NCI-H2081 treated with DMSO at 0.1 percent for 48 hours (cell line): Measurements from ENCODE around the gene CHN2.
"Not testable (repeated sequence)": the region's sequence is repeated elsewhere in the genome, so short reads cannot be mapped to it uniquely, and the experiment has no call there.

Source experiments
- DNase-seq: peaks from one replicate; lab custom pipeline; 2025; lab: John Stamatoyannopoulos, UW

CHN2 gene

GRCh38 chr7:29189743-29190201 is 4.8 kb upstream of the CHN2 start:
- peak; percentile 93 for DNase-seq

DNA sequence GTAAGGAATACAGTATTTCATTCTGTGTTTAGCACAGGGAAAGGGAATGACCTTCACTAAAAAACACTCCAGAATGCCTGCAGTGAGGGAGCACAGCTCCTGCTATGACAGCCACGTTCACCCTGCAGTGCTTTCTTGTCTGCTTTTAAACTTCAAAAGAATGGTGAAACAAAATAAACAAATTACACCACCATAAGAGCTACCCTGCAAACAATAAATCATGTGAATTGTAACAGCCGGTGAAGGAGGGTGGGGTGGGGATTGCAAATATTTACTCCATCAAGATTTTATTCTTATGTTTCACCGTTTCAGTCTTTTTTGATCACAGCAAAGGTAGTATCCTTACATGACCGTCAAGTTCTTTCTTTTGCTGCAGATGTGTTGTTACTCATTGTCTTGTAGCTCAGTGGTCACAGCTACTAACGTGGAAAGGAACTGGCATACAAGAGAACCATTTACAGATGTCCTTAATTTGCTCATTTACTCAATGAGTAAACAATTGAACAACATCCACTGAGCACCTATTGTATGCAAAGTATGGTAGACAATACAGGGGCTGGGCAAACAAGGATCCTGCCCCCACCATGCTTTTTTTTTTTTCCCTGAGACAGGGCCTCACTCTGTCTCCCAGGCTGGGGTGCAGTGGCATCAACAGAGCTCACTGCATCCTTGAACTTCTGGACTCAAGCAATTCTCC is 4.1 kb upstream of the CHN2 start:
- DNase-seq = peak; percentile 80

- no peak for DNase-seq
Observed at GRCh38 chr7:29192323-29192722, 2.3 kb upstream of the CHN2 start.

- no peak for DNase-seq
Observed at GRCh38 chr7:29192811-29193210, 1.8 kb upstream of the CHN2 start.

GRCh38 chr7:29193316-29194205 is 1.0 kb upstream of the CHN2 start:
- DNase-seq = no peak

- no peak for DNase-seq
Observed at GRCh38 chr7:29194206-29194593, 375 bp upstream of the CHN2 start.

GRCh38 chr7:29196191-29196590 is 1.6 kb downstream of the CHN2 start:
- DNase-seq = no peak

GRCh38 chr7:29196971-29197595 is 2.5 kb downstream of the CHN2 start:
- no peak for DNase-seq

- no peak for DNase-seq
Observed at GRCh38 chr7:29197916-29198315, 3.3 kb downstream of the CHN2 start.

DNA sequence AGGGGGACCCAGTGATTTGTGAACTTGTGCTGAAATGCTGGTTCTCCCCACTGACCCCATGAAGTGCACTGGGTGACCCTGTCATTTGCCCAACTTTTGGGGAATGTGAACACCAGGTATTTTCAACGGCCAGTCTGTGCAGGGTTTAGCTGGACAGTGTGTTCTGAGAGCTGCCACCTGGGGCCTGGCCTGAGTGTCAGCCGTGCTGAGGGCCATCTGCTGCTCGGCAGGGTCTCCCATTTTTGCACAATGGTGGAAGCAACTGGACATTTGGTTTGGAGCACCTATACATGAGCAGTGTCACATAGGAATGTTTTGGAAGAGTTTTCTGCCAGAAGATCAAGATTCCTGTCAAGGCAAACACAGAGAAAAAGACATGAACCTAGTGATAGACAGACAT is 5.2 kb downstream of the CHN2 start:
- DNase-seq = no peak

- no peak for DNase-seq
Observed at GRCh38 chr7:29202651-29203069, 8.1 kb downstream of the CHN2 start.

- no peak for DNase-seq
Observed at GRCh38 chr7:29204491-29205272, 10.1 kb downstream of the CHN2 start.

GRCh38 chr7:29207162-29207801 is 12.7 kb downstream of the CHN2 start:
- no peak for DNase-seq

GRCh38 chr7:29208410-29209250 is 14.1 kb downstream of the CHN2 start:
- no peak for DNase-seq

- no peak for DNase-seq
Observed at GRCh38 chr7:29209745-29210144, 15.2 kb downstream of the CHN2 start.

GRCh38 chr7:29212736-29213135 is 18.2 kb downstream of the CHN2 start:
- DNase-seq = not testable (repeated sequence)

DNA sequence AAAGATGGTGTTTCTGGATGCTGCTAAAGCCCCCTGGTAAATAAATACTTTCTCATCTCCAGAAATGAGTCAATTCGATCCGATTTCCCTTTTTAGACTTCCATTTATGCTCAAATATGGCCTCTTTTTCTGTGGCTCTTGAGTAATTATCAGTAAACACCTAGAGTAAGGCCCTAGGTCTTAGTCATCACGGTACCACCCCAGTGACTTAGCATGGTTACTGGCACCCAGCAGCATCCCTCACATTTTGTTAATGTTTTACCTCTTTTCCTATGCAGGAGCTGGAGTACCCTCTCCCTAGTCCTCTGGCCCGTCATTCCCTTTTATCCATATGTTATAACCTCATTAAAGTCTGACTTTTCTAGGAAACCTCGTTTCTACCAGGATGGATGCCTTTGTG is 19.5 kb downstream of the CHN2 start:
- DNase-seq = no peak

DNA sequence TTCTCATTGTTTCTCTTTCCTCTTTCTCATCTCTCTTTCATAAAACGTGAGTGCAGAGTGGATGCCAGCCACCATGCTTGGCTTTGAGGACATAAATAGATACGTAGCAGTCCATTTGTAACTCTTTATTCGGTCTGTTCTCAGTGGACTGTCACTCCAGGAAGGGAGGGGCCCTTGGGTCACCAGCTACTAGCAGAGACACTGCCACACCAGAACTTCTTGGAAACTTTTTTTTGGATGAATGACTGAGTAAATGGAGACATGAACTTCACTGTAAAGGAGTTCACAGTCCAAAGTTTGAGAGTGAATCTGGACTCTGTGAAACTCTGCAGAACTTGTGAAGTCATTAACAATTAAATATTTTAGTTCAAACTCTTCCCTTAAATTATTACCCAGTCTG is 20.2 kb downstream of the CHN2 start:
- no peak for DNase-seq

DNA sequence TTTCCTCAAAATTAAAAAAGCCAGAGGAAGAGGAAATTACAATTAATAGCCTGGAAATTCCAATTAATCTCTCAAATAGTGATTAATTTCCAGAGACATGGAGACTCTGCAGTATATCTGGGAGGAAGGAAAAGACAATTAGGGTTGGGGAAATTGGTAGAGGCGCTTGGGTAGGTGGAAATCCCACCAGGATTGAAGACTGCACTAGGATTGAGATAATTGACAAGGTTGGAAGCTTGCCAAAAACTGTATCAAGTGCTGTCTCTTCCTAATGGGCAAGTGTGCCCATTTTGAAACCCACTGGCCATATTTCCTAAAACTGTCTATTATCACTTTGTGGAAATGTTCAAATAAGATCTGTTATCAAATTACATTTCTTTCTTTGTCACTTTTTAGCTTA is 21.6 kb downstream of the CHN2 start:
- no peak for DNase-seq

GRCh38 chr7:29217113-29217512 is 22.5 kb downstream of the CHN2 start:
- no peak for DNase-seq

- no peak for DNase-seq
Observed at GRCh38 chr7:29224726-29225125, 30.2 kb downstream of the CHN2 start.
